Fibroblast of lung (primary cell): ENCODE measurements around the gene IZUMO1R.

ENCODE experiments used
- EZH2 ChIP-seq: IDR thresholded peaks from 2 replicates; pipeline ENCODE4 v1.5.1; 2012; ENCODE audit warnings: low read length, control low read depth, mild to moderate bottlenecking; ENCODE audit errors: missing control alignments
- TF ChIP-seq, protein P1 (sequence below), 2 donors: IDR thresholded peaks in 1 of 2; conservative IDR thresholded peaks in 1 of 2; 1 replicate in 1 of 2; 2 replicates in 1 of 2; pipeline ENCODE4 v1.5.1; 2011 to 2012; ENCODE audit warnings: low read length in 2 of 2, control low read depth in 1 of 2, inconsistent platforms in 1 of 2, low read depth in 1 of 2, mild to moderate bottlenecking in 1 of 2

DNA sequence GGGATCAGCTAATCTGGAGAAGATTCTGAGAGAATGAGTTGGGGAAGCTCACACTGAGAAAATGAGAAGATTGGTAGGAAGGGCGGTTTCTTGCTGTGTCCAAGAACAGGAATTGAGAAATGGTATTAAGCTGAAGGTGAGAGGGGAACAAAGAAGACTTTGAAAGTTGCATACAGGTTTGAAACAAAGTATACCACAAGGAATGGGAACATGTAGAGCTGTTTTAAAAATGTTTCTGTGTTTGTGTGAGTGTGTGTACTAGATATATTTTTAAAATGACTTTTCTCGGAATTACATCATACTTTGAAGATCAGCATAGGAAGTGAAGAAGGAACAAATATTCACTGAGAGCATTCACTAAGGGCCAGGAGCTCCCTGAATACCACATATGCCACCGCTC is 24.4 kb upstream of the IZUMO1R start:
- TF ChIP-seq, protein P1, sequence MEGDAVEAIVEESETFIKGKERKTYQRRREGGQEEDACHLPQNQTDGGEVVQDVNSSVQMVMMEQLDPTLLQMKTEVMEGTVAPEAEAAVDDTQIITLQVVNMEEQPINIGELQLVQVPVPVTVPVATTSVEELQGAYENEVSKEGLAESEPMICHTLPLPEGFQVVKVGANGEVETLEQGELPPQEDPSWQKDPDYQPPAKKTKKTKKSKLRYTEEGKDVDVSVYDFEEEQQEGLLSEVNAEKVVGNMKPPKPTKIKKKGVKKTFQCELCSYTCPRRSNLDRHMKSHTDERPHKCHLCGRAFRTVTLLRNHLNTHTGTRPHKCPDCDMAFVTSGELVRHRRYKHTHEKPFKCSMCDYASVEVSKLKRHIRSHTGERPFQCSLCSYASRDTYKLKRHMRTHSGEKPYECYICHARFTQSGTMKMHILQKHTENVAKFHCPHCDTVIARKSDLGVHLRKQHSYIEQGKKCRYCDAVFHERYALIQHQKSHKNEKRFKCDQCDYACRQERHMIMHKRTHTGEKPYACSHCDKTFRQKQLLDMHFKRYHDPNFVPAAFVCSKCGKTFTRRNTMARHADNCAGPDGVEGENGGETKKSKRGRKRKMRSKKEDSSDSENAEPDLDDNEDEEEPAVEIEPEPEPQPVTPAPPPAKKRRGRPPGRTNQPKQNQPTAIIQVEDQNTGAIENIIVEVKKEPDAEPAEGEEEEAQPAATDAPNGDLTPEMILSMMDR (conservative IDR thresholded peaks at IDR 0.05 in 1 of 2, IDR thresholded peaks at IDR 0.05 in 1 of 2; ENCODE audit: low read depth in 1 of 2, low read length in 2 of 2) = no peak
- no peak for TF ChIP-seq EZH2
